COLO829 (cell line): ENCODE data around the gene CGAS.
A peak's percentile ranks its signal among the peaks of the same experiment; 100 is the strongest.
"Not testable (repeated sequence)": the region's sequence is repeated elsewhere in the genome, so short reads cannot be mapped to it uniquely, and the experiment has no call there.

Experiments used
- DNase-seq: peaks from one replicate; pipeline ENCODE4 v3.0.0; 2012; ENCODE audit warnings: low spot score

CGAS gene

DNA sequence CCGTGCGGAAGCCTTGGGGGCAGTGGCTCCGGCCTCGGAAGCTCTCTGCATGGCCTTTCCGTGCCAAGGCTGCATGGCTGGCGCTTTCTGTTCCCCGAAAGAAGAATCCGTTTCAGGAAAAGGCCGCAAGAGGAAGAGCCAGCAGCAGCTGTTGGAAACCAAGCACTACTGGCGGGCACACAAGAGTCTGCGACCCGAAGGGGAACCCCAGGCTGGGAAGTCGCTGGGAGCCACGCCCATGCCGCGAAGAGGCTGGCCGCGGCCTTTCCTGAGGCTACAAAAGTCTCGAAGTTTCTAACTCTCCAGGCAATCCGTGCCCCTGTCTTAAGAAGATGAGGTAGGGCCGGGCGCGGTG lies at the start of gene CGAS:
Gene CGAS, minus strand, starts transcription at position 191 of the 355 bp plus-strand sequence. Its CDS starts 116 bp downstream, at position 75.
- DNase-seq: peak; percentile 27

DNA sequence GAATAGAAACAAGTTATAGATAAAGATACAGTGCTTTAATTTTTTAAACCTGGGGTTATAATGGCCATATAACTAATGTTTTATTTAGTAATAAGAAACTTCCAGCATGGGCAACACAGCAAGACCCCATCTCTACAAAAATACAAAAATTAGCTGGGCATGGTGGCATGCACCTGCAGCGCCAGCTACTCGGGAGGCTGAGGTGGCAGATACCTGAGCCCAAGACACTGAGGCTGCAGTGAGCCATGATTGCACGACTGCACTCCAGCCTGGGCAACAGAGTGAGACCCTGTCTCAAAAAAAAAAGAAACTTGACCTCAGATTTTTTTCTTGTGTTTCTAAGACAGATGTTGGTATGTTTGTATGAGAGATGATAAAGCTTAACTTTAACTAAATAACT lies 45.8 kb upstream of the CGAS start:
- no peak for DNase-seq

DNA sequence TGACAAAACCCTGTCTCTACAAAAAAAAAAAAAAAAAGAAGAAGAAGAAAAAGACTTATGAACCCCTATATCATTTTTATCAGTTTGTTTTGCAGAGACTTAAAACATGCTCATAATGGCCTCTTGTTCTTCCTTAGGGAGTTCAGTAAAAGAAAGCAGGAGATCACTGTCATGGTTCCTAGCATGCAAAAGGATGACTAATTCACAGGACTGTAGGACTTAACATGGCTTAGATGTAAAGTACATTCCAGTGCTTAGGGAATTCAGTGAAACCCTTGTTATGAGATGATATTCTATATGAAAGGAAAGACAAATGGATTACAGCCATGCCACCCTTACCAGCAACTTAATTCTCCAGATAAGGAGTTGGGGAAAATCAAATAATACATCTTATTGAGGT lies 39.3 kb upstream of the CGAS start:
- DNase-seq: peak; percentile 28

DNA sequence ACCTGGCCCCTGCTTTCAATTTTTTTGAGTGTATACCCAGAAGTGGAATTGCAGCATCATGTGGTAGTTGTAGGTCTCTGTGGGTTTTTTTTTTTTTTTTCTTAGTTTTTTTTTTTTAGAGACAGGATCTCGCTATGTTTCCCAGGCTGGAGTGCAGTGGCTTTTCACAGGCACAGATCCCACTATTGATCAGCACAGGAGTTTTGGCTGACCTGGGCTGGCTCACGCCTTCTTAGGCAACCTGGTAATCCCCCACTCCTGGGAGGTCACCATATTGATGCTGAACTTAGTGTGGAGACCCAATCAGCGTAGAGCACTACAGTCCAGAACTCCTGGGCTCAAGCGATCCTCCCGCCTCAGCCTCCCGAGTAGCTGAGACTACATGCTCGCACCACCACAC lies 35.4 kb upstream of the CGAS start:
- DNase-seq: no peak

DNA sequence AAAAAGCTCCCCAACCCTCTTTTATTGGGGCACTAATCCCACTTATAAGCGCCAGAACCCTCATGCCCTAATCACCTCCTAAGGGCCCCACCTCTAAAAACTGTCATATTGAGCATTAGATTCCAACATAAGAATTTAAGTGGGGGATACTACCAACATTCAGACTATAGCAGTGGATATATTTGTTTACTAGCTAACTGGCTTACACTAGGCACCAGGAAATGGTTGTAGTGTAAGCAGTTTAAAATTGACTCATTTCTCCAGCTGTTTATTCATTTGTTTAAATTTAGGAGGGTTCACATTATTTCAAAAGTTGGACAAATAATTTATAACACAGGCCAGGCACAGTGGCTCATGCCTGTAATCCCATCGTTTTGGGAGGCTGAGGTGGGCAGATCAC lies 32.3 kb upstream of the CGAS start:
- no peak for DNase-seq

- DNase-seq: no peak
Measured at GRCh38 chr6:73481969-73482368, 29.9 kb upstream of the CGAS start.

DNA sequence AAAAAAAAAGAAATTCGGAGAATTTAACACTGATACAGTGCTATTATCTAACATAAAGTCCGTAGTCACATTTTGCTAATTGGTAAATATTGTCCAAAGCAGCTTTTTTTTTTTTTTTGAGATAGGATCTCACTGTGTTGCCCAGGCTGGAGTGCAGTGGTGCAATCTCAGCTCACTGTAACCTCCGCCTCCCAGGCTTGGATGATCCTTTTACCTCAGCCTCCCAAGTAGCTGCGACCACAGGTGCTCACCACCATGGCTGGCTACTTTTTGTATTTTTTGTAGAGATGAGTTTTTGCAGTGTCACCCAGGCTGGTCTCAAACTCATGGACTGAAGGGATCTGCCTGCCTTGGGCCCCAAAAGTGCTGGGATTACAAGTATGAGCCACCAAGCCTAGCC lies 25.3 kb upstream of the CGAS start:
- no peak for DNase-seq

GRCh38 chr6:73476723-73477122 lies 24.6 kb upstream of the CGAS start:
- no peak for DNase-seq

DNA sequence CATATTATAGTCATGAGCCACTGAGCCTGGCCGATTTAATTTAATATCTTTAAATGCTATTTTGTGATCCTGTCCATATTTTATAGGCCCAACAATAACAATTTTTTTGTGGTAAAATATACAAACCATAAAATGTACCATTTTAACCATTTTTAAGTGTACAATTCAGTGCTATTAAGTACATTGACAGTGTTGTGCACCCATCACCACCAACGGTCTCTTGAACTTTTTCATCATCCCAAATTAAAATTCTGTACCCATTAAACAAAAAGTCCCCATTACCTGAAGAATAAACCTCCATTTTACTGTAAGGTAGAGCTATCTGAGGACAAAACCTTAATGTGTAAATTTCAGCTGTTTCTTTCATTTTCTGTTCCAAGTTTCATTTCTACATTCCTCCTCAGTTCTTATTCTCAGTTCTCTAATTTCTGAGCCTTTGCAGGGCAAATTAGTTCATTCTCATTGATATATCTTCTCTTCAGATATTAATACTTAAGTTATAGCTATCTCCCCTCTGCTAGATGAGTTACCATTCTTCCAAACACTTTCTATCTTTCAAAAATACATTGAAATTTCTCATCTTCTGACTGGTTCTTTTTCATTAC lies 19.7 kb upstream of the CGAS start:
- no peak for DNase-seq

- DNase-seq: peak; percentile 88
Measured at GRCh38 chr6:73461537-73462350, 9.6 kb upstream of the CGAS start, which contains the start of gene MTO1. Gene MTO1 (plus strand): TSS chr6:73461737. CDS start chr6:73461855, 118 bp downstream.

DNA sequence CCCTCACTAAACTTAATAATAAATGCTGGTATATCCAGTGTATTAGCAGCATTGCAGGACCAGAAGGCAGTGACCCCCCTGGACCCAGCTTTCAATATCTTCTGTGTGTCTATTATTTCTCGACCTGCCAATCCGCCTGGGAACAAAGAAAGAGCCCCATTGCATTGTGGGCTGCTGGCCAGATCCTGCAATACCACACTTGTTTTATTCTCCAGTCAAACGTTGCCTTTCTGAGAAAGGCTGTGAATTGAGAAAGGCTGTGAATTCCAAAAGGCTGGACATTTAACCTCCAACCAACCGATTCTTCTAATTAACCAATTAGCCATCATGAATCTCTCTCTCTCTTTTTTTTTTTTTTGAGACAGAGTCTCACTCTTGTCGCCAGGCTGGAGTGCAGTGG lies 8.0 kb upstream of the CGAS start:
- DNase-seq: no peak

GRCh38 chr6:73459474-73459873 lies 7.4 kb upstream of the CGAS start:
- DNase-seq: not testable (repeated sequence)

- DNase-seq: no peak
Measured at GRCh38 chr6:73455865-73456629, 4.0 kb upstream of the CGAS start.

DNA sequence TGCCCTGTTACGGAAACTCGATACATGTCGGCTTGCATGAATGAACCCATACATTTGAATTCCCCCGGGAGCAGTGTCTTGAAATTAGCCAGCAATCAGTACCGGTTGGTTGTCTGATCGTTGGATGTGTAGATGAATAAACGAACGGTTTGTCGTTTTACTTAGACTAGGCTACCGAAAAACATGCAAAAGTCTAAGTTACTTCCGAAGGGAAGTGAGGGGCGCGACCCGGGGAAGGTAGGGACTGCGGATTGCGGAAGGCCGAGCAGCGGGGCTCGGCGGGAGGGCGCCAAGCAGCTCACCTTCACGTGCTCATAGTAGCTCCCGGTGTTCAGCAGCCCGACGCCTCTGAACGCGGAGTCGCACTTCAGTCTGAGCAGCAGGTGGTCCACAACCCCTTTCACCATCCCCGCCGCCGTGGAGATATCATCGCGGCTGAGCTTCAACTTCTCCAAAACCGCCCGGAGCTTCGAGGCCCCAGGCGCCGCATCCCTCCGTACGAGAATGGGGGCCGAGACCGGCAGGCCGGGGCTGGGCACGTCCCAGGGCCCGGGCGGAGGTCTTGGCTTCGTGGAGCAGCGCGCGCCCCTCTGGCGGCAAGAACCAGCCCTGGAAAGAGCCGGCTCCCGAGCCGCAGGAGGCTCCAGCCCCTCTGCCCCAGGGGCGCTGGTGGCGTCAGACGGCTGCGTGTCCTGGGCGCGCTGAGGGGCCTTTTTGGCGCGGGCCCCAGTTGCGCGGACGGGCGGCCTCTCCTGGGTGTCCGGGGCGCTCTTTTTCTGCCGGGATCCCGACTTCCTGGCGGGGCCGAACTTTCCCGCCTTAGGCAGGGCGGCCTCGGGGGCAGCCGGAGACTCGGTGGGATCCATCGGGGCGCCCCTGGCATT lies 632 bp downstream of the CGAS start:
- DNase-seq: peak; percentile 80

DNA sequence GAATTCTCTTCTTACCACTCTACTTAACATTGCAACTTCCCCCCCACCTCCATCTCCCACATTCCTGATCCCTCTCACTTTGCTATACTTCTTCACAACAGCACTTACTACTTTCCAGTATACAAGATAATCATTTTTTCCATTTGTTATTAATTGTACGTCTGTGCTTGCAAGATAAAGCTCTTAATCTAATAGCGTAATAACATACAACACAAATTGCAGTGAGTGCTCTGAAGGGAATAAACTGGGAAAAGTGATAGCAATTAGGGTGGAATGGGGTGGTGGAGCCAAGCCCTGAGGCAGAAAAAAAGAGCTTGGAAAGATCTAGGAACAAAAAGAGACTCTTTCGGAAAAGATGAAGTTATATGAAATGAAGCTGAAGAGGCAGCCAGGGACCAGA lies 8.5 kb downstream of the CGAS start:
- no peak for DNase-seq

DNA sequence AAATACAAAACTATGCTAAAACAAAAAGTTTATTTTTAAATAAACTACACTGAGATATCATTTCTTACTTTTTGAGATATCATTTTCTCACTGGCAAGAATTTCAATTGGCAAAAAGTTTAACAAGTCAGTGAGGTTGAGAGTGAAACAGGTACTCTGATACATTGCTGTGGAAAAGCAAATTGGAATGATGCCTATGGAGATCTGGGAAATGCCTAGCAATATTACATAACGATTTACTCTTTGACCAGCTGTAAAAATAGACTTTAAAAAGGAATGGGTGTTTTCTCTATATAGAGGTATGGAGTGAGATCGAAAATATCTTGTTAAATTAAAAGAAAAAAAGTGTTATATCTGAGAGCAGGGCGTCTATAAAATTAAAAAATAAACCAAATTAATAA lies 16.9 kb downstream of the CGAS start:
- no peak for DNase-seq

DNA sequence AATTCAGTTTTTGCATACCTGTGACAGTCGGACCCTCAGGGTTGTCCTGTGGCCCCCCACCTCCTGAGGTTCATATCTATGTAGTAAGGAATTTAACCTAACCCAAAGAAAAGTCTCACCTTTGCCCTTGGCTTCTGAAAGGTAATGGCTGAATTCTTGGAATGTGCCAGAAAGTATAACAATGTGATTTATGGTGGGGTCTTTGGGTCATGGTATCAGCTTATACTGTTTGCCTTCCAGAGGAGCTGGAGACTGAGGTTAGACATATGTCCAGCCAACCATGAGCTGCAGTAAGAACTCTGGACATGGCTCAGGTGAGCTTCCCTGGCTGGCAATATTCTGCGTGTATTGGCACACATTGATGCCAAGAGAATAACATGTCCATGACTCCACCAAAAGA lies 30.6 kb downstream of the CGAS start:
- no peak for DNase-seq

GRCh38 chr6:73418081-73418741 lies 33.9 kb downstream of the CGAS start:
- no peak for DNase-seq

GRCh38 chr6:73413102-73413501 lies 39.0 kb downstream of the CGAS start:
- no peak for DNase-seq

DNA sequence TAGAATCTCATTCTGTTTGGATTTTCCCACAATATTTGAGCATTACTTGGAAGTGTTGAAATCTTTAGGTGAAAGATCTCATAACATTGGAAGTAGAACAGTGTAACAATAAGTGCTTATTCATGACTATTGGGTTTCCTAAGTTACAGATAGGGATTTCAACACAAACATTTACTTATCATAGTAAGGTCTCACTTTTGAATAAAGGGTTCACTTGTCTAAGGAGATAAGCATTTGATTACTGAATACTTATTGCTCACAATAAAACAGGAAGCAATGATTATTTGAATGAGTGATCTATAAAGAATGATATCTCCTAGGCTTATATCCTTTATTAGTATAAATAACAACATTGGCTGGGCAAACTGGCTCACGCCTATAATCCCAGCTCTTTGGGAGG lies 42.7 kb downstream of the CGAS start:
- DNase-seq: peak; percentile 11

GRCh38 chr6:73400656-73401055 lies 51.4 kb downstream of the CGAS start:
- no peak for DNase-seq
